Activated CD8-positive, alpha-beta memory T cell treated with anti-CD3 and anti-CD28 coated beads, Interleukin-2, amount 10 ng/mL, durations not matched to agents 7 days and 5 days (primary cell): ENCODE results near the gene PKP3. TPM values are rescaled to one million over a fixed set of nuclear protein-coding genes. Genes with fewer than 3 reads are reported as not detected.
"Not testable (repeated sequence)": the region's sequence is repeated elsewhere in the genome, so short reads cannot be mapped to it uniquely, and the experiment has no call there.

Experiments
- ATAC-seq: fragments of 150-1000 bp; cut with Tn5 transposase; one replicate; pipeline ENCODE4 v1.10.0; 2021; ENCODE audit warnings: moderate library complexity
- CTCF ChIA-PET: fragments of 350-600 bp; sonication (Branson Sonifier 250); formaldehyde crosslinking; loops from one replicate; lab custom pipeline; 2021; ENCODE audit warnings: antibody characterized with exemption; lab: Charles Lee
- DNase-seq: peaks from one replicate; pipeline ENCODE4 v3.0.0-alpha.2; 2020
- H3K27ac Mint-ChIP-seq: one replicate; pipeline ENCODE4 v1.8.0; 2021; ENCODE audit warnings: mild to moderate bottlenecking, mixed read lengths
- H3K27me3 Mint-ChIP-seq: one replicate; pipeline ENCODE4 v1.8.0; 2021; ENCODE audit warnings: mixed read lengths
- H3K36me3 Mint-ChIP-seq: one replicate; pipeline ENCODE4 v1.8.0; 2021; ENCODE audit warnings: mild to moderate bottlenecking, mixed read lengths
- H3K4me1 Mint-ChIP-seq: one replicate; pipeline ENCODE4 v1.8.0; 2021; ENCODE audit warnings: mixed read lengths
- H3K4me3 Mint-ChIP-seq: one replicate; pipeline ENCODE4 v1.8.0; 2021; ENCODE audit warnings: mild to moderate bottlenecking, moderate library complexity, mixed read lengths
- H3K9me3 Mint-ChIP-seq: one replicate; pipeline ENCODE4 v1.8.0; 2022; ENCODE audit warnings: low read depth, mixed read lengths
- total RNA-seq, 2 experiments: library from RNA; stranded (reverse); gene quantifications; one replicate each; pipeline ENCODE4 v1.2.3, GENCODE V29; 2021

Gene PKP3
- total RNA-seq, 2 experiments from 2014 or later: 0.09 to 0.18 TPM

DNA sequence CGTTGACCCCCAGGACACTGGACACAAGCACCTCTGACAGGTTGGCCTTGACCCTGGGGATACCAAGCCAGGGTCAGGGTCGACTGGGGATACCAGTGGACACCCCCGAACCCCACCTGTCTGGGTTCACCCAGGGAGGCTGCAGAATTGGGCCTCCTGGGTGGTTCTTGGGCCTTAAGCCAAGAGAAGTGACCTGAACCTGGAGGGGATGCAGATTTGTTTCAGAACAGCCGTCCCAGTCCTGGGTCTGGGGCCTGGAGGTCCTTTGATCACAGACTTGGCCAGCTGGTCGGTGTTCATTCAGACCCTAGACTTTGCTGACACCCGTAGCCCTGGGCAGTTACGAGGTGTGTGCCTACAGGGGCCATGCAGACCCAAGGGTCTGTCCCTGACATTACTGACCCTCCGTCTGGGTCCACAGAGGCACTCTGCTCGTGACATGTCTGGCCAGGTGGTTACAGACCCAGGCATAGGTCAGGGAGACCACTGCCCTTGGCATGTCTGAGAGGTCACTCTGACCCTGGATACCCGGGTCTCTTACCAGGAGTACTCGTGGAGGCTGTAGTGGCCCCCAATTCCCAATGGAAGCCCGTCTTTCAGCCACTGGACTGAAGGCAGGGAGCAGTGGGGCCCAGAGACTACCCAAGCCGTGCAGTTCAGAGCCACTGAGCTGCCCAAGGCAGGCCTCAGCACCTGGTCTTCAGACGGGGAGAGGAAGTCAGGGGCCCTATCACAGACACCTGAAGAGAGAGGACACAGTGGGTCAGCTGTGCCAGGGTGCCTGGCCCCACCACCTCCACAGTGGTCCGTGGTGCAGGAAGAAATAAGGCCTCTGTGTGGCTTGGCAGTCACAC is 14.4 kb downstream of the PKP3 start:
- no peaks in the 10 kb centered on the region for H3K27me3 Mint-ChIP-seq
- H3K4me1 Mint-ChIP-seq: peaks cover 22% of the 10 kb centered on the region
- H3K36me3 Mint-ChIP-seq: no peaks in the 10 kb centered on the region
- H3K4me3 Mint-ChIP-seq: no peak overlapping the region
- no peak for ATAC-seq
- DNase-seq: no peak
- CTCF ChIA-PET: interaction anchor here (1.3 to 8.4 kb wide), 4 partner anchors 8 to 110 kb away, joined by 3 to 95 read pairs (median 18); partner anchors contain the start of genes PTDSS2 and SIGIRR
- no peak overlapping the region for H3K27ac Mint-ChIP-seq
- H3K9me3 Mint-ChIP-seq: no peaks in the 10 kb centered on the region

DNA sequence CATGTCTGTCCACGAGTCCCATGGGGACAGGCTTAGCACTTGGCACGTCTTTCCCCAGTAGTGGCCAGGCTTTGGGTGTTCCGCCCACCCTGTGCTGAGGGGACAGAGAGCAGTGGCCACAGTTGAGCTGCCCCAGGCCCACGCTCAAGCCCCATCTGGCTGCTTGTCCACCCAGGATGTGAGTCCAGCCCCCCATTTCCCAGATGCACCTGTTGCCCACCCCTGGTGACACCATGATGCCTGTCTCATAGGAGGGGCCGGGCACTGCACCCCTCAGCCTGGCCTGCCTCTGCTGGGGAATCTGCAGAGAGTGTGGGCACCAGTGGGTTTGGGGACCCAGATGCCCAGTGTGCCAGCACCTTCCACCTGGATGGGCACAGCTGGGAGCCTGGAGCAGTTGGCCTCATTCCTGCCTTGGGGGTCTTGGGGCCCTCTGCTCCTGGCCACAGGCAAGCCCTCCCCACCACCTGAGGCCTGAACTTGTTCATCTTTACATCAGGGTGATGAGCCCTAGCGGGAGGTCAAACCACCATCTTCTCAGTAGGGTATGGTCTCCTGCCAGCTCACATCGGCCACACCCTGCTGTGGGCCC is 15.1 kb downstream of the PKP3 start:
- no peaks in the 10 kb centered on the region for H3K9me3 Mint-ChIP-seq
- peaks cover 23% of the 10 kb centered on the region for H3K4me1 Mint-ChIP-seq
- no peak overlapping the region for H3K27ac Mint-ChIP-seq
- DNase-seq (no peak), ATAC-seq (no peak)
- H3K27me3 Mint-ChIP-seq: no peaks in the 10 kb centered on the region
- no peaks in the 10 kb centered on the region for H3K36me3 Mint-ChIP-seq
- CTCF ChIA-PET: interaction anchor here (1.3 to 8.4 kb wide), 2 partner anchors 13 to 40 kb away, joined by 3 to 95 read pairs; partner anchors contain the start of gene PTDSS2
- H3K4me3 Mint-ChIP-seq: no peak overlapping the region

DNA sequence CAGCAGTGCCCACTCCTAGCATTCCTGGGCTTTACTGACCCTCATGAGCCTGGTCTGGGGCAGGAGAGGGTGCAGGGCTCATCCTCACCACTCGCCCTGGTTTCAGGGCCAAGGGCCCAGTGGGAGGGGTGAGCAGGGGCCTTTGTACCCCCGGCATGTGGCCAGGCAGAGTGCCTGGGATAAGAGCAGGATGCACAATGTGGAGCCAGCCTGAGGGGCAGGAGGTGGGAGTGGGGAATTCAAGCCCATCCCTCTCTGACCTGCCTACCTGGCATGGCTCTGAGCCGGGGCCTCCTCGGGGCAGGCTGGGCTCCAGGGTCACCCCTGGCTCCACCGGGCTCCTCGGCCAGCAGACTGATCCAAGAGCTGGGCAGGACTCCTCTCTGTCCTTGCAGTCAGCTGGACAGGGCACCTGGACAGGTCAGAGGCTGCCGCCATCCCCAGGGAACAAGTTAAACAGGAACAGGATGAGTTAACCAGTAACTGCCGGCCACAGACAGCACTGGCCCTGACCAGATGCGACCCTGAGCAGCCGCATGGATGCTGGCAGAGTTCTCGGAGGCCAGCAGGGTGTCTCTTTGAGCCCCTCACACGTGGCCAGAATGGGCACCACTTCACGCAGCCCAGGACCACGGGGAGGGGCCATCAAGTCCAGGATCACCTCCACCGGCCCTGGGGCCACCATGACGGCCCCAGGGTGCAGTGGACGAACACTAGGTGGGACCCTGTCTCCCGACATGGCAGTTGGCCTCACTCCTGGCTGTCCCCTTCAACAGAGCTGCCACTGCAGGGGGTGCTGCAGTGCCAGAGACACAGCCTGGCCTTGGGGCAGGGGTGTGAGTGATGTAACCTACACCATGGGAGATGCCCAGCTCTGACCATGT is 15.8 kb downstream of the PKP3 start:
- Mint-ChIP-seq H3K4me3 (no peak overlapping the region), H3K9me3 (no peaks in the 10 kb centered on the region), H3K36me3 (peaks cover 2% of the 10 kb centered on the region), H3K27ac (no peak overlapping the region), H3K4me1 (peaks cover 29% of the 10 kb centered on the region), H3K27me3 (no peaks in the 10 kb centered on the region)
- DNase-seq (no peak), ATAC-seq (no peak)
- CTCF ChIA-PET: interaction anchor here (1.3 to 8.4 kb wide), 2 partner anchors 13 to 39 kb away, joined by 3 to 95 read pairs; partner anchors contain the start of gene PTDSS2

DNA sequence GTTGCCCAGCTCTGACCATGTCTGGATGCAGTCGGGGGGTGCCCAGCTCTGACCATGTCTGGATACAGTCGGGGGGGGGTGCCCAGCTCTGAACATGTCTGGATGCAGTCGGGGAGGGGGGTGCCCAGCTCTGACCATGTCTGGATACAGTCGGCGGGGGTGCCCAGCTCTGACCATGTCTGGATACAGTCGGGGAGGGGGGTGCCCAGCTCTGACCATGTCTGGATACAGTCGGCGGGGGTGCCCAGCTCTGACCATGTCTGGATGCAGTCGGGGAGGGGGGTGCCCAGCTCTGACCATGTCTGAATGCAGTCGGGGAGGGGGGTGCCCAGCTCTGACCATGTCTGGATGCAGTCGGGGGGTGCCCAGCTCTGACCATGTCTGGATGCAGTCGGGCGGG is 16.7 kb downstream of the PKP3 start:
- H3K27ac Mint-ChIP-seq, H3K9me3 Mint-ChIP-seq: not testable (repeated sequence)
- peaks cover 29% of the 10 kb centered on the region for H3K4me1 Mint-ChIP-seq

DNA sequence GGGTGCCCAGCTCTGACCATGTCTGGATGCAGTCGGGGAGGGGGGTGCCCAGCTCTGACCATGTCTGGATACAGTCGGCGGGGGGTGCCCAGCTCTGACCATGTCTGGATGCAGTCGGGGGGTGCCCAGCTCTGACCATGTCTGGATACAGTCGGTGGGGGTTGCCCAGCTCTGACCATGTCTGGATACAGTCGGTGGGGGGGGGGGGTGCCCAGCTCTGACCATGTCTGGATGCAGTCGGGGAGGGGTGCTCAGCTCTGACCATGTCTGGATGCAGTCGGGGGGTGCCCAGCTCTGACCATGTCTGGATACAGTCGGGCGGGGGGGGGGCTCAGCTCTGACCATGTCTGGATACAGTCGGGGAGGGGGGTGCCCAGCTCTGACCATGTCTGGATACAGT is 17.5 kb downstream of the PKP3 start:
- not testable (repeated sequence) for H3K36me3 Mint-ChIP-seq, DNase-seq, H3K27me3 Mint-ChIP-seq, H3K27ac Mint-ChIP-seq, H3K4me3 Mint-ChIP-seq, ATAC-seq, H3K9me3 Mint-ChIP-seq
- CTCF ChIA-PET: interaction anchor here (0.9 to 7.9 kb wide), 2 partner anchors 28 to 39 kb away, joined by 4 to 74 read pairs; partner anchors contain the start of gene PTDSS2
- H3K4me1 Mint-ChIP-seq: peaks cover 28% of the 10 kb centered on the region

More for the DNA sequence above, 16.7 kb downstream of the PKP3 start:
- CTCF ChIA-PET: interaction anchor here (8.4 kb wide), 1 partner anchor 38 kb away, joined by 95 read pairs; the partner anchor contains the start of gene PTDSS2
- ATAC-seq, H3K27me3 Mint-ChIP-seq, DNase-seq, H3K4me3 Mint-ChIP-seq, H3K36me3 Mint-ChIP-seq: not testable (repeated sequence)

DNA sequence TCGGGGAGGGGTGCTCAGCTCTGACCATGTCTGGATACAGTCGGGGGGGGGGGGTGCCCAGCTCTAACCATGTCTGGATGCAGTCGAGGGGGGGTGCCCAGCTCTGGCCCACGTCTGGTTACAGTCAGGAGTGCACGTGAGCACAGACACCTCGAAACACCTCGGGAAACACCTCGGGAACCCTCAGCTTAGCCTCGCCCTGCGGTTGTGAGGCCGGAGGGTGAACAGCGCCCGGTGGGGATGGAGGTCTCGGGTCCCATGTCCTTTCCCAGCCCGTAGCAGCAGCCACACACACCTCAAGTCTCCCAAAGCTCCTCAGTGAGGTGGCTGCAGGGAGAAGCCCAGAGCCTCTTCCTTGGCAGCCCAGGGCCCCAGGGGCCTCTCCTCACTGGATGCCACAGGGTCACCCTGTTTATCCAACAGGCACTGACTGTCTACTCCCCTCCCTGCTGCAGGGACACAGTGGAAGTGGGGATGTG is 18.7 kb downstream of the PKP3 start:
- Mint-ChIP-seq H3K27me3 (no peaks in the 10 kb centered on the region), H3K9me3 (no peaks in the 10 kb centered on the region), H3K4me1 (peaks cover 26% of the 10 kb centered on the region), H3K4me3 (peak overlapping the region; percentile 94), H3K27ac (no peak overlapping the region), H3K36me3 (peaks cover 2% of the 10 kb centered on the region)
- CTCF ChIA-PET: interaction anchor here (7.9 kb wide), 1 partner anchor 38 kb away, joined by 74 read pairs; the partner anchor contains the start of gene PTDSS2
- no peak for ATAC-seq
- DNase-seq: no peak

DNA sequence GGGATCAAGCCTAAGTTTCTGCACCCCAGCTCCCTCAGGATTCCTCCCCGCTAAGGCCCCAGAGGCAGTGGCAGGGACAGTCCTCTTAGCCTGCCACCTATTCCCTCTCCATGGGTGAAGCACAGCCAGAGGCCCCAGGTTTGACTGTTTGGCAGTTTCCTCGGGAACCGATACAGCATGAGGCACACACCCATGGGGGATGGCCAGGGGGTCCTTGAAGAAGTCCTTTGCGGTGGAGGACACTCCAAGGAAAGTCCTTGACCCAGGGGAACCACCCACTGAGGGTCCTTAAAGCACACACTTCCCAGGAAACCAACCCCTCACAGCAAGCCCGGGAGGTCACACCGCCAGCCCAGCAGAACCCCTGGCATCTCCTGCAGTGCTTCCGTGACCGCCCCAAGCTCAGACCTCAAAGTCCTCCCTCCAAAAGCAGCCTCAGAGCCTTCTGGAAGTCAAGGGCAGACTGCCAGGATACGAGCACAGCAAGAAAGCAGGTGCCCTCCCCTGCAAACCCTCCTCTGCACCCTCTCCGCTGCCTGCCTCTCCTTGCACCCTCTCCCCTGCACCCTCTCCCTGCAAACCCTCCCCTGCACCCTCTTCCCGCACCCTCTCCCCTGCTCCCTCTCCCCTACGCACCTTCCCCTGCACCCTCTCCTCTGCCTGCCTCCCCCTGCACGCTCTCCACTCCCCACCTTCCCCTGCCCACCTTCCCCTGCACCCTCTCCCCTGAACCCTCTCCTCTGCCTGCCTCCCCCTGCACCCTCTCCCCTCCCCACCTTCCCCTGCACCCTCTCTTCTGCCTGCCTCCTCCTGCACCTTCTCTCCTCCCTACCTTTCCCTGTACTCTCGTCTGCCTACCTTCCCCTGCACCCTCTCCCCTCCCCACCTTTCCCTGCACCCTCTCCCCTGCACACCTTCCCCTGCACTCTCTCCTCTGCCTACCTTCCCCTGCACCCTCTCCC is 19.4 kb downstream of the PKP3 start:
- H3K4me1 Mint-ChIP-seq: peaks cover 23% of the 10 kb centered on the region

DNA sequence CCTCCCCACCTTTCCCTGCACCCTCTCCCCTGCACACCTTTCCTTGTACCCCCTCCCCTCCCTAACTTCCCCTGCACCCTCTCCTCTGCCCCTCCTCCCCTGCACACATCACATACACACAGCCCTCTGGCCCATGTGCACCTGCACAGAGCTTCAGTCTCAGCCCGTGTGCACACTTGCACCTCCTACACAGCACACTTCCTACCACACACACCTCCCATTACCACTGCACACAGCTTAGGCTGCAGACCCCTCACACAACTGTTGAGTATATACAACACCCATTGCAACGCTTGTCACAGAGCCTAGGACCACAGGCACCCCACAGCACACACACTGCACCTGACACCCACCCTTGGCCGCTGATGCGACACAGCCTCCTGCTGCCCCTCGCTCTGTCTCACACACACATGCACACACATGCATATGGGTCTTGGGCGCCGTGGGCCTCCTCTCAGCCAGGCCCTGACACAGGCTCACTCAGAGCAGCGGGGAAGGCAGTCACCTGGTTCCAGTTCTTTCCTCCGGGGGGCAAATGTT is 20.4 kb downstream of the PKP3 start:
- Mint-ChIP-seq H3K4me1 (peaks cover 19% of the 10 kb centered on the region), H3K27me3 (no peaks in the 10 kb centered on the region), H3K27ac (peak overlapping the region; percentile 90), H3K4me3 (peak overlapping the region; percentile 94), H3K36me3 (peaks cover 2% of the 10 kb centered on the region), H3K9me3 (no peaks in the 10 kb centered on the region)
- CTCF ChIA-PET: interaction anchor here (0.7 to 7.9 kb wide), 8 partner anchors 7 to 121 kb away, joined by 3 to 74 read pairs (median 6); partner anchors contain the start of genes ANO9, HRAS, IFITM2 and PTDSS2
- ATAC-seq (peak; percentile 32), DNase-seq (no peak)

More for the DNA sequence above, 19.4 kb downstream of the PKP3 start:
- Mint-ChIP-seq H3K27ac (peak overlapping the region; percentile 55), H3K4me3 (peak overlapping the region; percentile 94), H3K9me3 (no peaks in the 10 kb centered on the region), H3K27me3 (no peaks in the 10 kb centered on the region), H3K36me3 (peaks cover 2% of the 10 kb centered on the region)
- CTCF ChIA-PET: interaction anchor here (1.9 to 7.9 kb wide), 2 partner anchors 27 to 37 kb away, joined by 8 to 74 read pairs; partner anchors contain the start of genes ANO9 and PTDSS2
- DNase-seq (no peak), ATAC-seq (no peak)

DNA sequence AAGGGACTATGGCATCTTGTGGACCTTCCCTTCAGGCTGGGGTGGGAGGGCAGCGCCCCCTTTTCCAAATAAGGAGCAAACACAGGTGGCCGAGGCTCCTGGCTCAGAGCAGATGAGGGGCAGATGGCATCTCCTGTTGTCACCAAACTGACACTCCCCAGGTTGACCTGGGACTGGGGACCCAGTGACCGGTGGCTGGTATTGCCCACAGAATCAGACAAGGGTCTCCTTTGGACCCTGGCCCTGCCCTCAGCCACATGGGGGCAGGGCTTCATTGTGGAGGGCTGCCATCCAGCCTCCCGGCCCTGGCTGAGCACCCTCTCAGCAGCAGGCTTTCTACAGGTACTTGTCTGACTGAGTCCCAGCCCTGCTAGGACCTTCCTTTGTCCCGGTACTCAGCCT is 21.6 kb downstream of the PKP3 start:
- DNase-seq (no peak), ATAC-seq (peak; percentile 17)
- Mint-ChIP-seq H3K4me1 (peaks cover 19% of the 10 kb centered on the region), H3K9me3 (no peaks in the 10 kb centered on the region), H3K4me3 (peak overlapping the region; percentile 94), H3K27ac (peak overlapping the region; percentile 90), H3K36me3 (peaks cover 2% of the 10 kb centered on the region), H3K27me3 (no peaks in the 10 kb centered on the region)
- CTCF ChIA-PET: interaction anchor here (1.0 to 7.9 kb wide), 6 partner anchors 9 to 103 kb away, joined by 4 to 74 read pairs (median 13); partner anchors contain the start of genes ANO9 and PTDSS2

DNA sequence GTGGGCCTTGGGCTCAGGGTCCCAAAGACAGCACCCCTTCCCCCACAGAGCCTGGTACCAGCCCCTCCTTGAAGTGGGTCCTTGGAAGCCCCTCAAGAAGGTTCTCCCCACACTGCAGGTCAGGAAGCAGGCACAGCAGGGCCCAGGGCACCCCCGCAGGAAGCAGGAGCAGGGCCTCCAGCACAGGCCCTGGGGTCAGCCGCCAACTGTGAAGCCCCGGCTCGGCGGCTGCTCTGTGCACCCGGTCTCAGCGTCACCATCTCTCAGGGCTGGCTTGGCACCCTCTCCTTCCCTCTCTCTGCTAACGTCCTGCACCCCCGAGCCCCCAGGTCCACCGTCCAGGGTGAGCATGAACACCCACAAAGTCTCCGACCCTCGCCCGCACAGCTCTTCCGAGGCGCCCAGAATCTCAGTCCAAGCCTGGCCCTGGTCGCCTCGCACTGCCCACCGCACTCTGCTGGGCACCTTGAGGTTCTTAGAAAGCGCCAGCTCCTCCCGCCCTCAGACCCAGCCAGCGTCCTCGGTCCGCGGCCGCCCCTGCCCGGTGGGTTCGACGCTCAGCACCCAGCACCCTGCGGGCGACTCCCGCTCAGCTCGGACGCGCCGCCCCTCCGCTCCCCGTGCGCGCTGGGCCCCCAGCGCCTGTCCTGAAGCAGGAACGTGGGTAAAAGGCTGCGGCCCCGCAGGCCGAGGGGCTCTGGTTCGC is 22.2 kb downstream of the PKP3 start:
- H3K27ac Mint-ChIP-seq: peak overlapping the region; percentile 90
- H3K4me3 Mint-ChIP-seq: peak overlapping the region; percentile 94
- DNase-seq: no peak
- no peaks in the 10 kb centered on the region for H3K27me3 Mint-ChIP-seq
- ATAC-seq: peak; percentile 8
- CTCF ChIA-PET: interaction anchor here (1.1 to 7.9 kb wide), 6 partner anchors 9 to 102 kb away, joined by 4 to 74 read pairs (median 12); partner anchors contain the start of genes ANO9 and PTDSS2
- H3K4me1 Mint-ChIP-seq: peaks cover 19% of the 10 kb centered on the region
- H3K36me3 Mint-ChIP-seq: peaks cover 2% of the 10 kb centered on the region
- no peaks in the 10 kb centered on the region for H3K9me3 Mint-ChIP-seq
